Thyroid gland (tissue), 4 donors: ENCODE data around the gene FRMD4A. TPM values are rescaled to one million over a fixed set of nuclear protein-coding genes. Genes with fewer than 3 reads are reported as not detected.
"Not testable (repeated sequence)": the region's sequence is repeated elsewhere in the genome, so short reads cannot be mapped to it uniquely, and the experiment has no call there.

Experiments
- DNase-seq, 2 donors: peaks; one replicate each; pipeline ENCODE4 v3.0.0-alpha.2; 2019
- H3K27ac ChIP-seq, 3 donors: fragments of 200-600 bp; sonication (generic); 1 replicate in 2 of 3; 2 replicates in 1 of 3; pipeline ENCODE4 v1.5.1; 2016 to 2019; ENCODE audit warnings: mild to moderate bottlenecking in 1 of 3, moderate library complexity in 1 of 3
- H3K27me3 ChIP-seq: fragments of 200-600 bp; sonication (generic); one replicate; pipeline ENCODE4 v1.5.1; 2019
- H3K36me3 ChIP-seq, 2 donors: fragments of 200-600 bp; sonication (generic); one replicate each; pipeline ENCODE4 v1.5.1; 2016 to 2019
- H3K4me1 ChIP-seq, 2 donors: fragments of 200-600 bp; sonication (generic); one replicate each; pipeline ENCODE4 v1.5.1; 2017 to 2019
- H3K4me3 ChIP-seq, 3 donors: fragments of 200-600 bp; sonication (generic); replicated peaks in 1 of 3; 1 replicate in 2 of 3; 2 replicates in 1 of 3; pipeline ENCODE4 v1.5.1; 2016; ENCODE audit warnings: mild to moderate bottlenecking in 1 of 3
- H3K9me3 ChIP-seq: fragments of 200-600 bp; sonication (generic); one replicate; pipeline ENCODE4 v1.5.1; 2017
- POLR2A ChIP-seq, 2 donors: fragments of 450-650 bp; IDR thresholded peaks; one replicate each; pipeline ENCODE4 v1.6.1; 2017; ENCODE audit warnings: antibody characterized with exemption in 2 of 2, mild to moderate bottlenecking in 2 of 2, moderate library complexity in 1 of 2
- WGBS, 2 donors: methylation state at CpG; one replicate each; pipeline ENCODE4 v1.1.5; 2017; 5-methylcytosine and 5-hydroxymethylcytosine counted together
- intact Hi-C: fragments of 100-400 bp; cut with DNase I; formaldehyde crosslinking; loops from one replicate; pipeline ENCODE4 v1.15.1; 2023
- total RNA-seq, 4 donors: library from RNA; depleted of rRNA; stranded (reverse); fragments of >200 nt; gene quantifications; one replicate each; pipeline ENCODE4 v1.2.3, GENCODE V29; 2016
- TF ChIP-seq, protein P1 (sequence below), 6 experiments: fragments of 200-600 bp in 3 of 6; fragments of 450-650 bp in 3 of 6; sonication (generic) in 3 of 6; IDR thresholded peaks; one replicate each; pipeline ENCODE4 v1.5.1; 2016 to 2019; ENCODE audit warnings: antibody characterized with exemption in 6 of 6, mild to moderate bottlenecking in 2 of 6, inconsistent platforms in 1 of 6, moderate library complexity in 1 of 6

FRMD4A gene
- total RNA-seq, 4 donors from 2014 or later, result 10.6 to 18.6 (median 16.3) TPM

DNA sequence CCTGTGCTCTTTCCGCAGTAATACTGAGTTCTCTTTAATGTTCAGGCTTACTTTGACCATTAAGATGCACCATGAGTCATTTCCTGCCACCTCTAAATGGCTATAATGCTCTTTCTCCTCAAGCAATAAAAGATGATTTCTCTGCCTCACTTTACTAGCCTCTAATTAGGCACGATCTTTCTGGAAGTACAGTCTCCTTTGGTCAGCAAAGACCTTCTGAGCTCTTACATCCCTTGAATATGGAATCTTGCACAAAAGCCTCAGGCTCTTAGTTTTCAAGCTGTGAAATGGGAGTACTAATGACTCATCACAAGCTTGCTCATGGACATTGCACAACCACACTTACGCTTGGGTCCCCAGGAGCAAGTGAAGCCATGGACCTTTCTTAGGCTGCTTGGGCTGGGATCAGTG, 85.9 kb downstream of the FRMD4A start:
- H3K36me3 ChIP-seq, result no peaks in the 10 kb centered on the region
- H3K27ac ChIP-seq, result no peak overlapping the region
- H3K4me3 ChIP-seq, result no peak overlapping the region
- no peaks in the 10 kb centered on the region for H3K9me3 ChIP-seq
- no peaks in the 10 kb centered on the region for H3K4me1 ChIP-seq
- no peaks in the 10 kb centered on the region for H3K27me3 ChIP-seq
- 91 to 94% methylated on average over 3 of the region's 3 CpGs for WGBS, 2 donors
- TF ChIP-seq POLR2A (IDR thresholded peaks at IDR 0.05), result no peak
- TF ChIP-seq, protein P1, sequence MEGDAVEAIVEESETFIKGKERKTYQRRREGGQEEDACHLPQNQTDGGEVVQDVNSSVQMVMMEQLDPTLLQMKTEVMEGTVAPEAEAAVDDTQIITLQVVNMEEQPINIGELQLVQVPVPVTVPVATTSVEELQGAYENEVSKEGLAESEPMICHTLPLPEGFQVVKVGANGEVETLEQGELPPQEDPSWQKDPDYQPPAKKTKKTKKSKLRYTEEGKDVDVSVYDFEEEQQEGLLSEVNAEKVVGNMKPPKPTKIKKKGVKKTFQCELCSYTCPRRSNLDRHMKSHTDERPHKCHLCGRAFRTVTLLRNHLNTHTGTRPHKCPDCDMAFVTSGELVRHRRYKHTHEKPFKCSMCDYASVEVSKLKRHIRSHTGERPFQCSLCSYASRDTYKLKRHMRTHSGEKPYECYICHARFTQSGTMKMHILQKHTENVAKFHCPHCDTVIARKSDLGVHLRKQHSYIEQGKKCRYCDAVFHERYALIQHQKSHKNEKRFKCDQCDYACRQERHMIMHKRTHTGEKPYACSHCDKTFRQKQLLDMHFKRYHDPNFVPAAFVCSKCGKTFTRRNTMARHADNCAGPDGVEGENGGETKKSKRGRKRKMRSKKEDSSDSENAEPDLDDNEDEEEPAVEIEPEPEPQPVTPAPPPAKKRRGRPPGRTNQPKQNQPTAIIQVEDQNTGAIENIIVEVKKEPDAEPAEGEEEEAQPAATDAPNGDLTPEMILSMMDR (IDR thresholded peaks at IDR 0.05), result no peak
- no peak for DNase-seq
- intact Hi-C loops, result no loop called here

GRCh38 chr10:14244147-14244546, 86.6 kb downstream of the FRMD4A start:
- Histone ChIP-seq H3K36me3 (no peaks in the 10 kb centered on the region), H3K27ac (no peak overlapping the region), H3K4me3 (no peak overlapping the region), H3K4me1 (no peaks in the 10 kb centered on the region), H3K9me3 (no peaks in the 10 kb centered on the region), H3K27me3 (no peaks in the 10 kb centered on the region)
- TF ChIP-seq, protein P1 (IDR thresholded peaks at IDR 0.05), result no peak
- TF ChIP-seq POLR2A (IDR thresholded peaks at IDR 0.05), result no peak
- DNase-seq, result no peak
- intact Hi-C loops, result no loop called here
- WGBS, 2 donors, result 46 to 54% methylated on average over 3 of the region's 3 CpGs

GRCh38 chr10:14243221-14243620, 87.5 kb downstream of the FRMD4A start:
- Histone ChIP-seq H3K4me3 (no peak overlapping the region), H3K9me3 (no peaks in the 10 kb centered on the region), H3K27ac (no peak overlapping the region), H3K4me1 (no peaks in the 10 kb centered on the region), H3K27me3 (no peaks in the 10 kb centered on the region), H3K36me3 (no peaks in the 10 kb centered on the region)
- TF ChIP-seq POLR2A (IDR thresholded peaks at IDR 0.05), result no peak
- TF ChIP-seq, protein P1 (IDR thresholded peaks at IDR 0.05), result no peak
- DNase-seq, result no peak
- 86 to 92% methylated on average over 6 of the region's 6 CpGs for whole genome bisulfite sequencing, 2 donors
- intact Hi-C loops, result no loop called here

DNA sequence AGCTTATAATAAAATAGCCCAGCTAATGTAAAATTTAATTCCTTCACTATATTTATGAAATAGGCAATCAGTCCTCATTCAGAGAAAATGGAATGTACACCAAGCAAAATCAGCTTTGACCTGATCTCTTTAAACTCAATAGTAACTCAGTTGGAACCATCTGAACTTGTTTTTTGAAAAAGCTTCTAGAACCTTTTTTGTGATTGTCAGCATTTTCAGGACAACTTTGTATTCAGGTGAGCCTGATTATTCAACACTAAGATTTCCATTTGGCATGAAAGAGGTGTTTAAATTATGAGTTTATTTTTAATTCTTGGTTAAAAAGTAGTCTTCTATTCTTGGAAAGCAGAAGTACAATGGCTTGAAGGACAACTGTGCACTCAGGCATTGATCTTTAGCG, 89.5 kb downstream of the FRMD4A start:
- H3K4me3 ChIP-seq, result no peak overlapping the region
- intact Hi-C loops, result no loop called here
- 81 to 88% methylated on average over 1 of the region's 1 CpG for WGBS, 2 donors
- H3K27me3 ChIP-seq, result no peaks in the 10 kb centered on the region
- TF ChIP-seq POLR2A (IDR thresholded peaks at IDR 0.05), result no peak
- TF ChIP-seq, protein P1 (IDR thresholded peaks at IDR 0.05), result no peak
- no peaks in the 10 kb centered on the region for H3K36me3 ChIP-seq
- H3K27ac ChIP-seq, result no peak overlapping the region
- H3K4me1 ChIP-seq, result no peaks in the 10 kb centered on the region
- H3K9me3 ChIP-seq, result no peaks in the 10 kb centered on the region
- no peak for DNase-seq

GRCh38 chr10:14240253-14241189, 90.2 kb downstream of the FRMD4A start:
- H3K36me3 ChIP-seq, result no peaks in the 10 kb centered on the region
- intact Hi-C loops, result no loop called here
- H3K4me1 ChIP-seq, result no peaks in the 10 kb centered on the region
- H3K27ac ChIP-seq, result no peak overlapping the region
- H3K4me3 ChIP-seq, result no peak overlapping the region
- TF ChIP-seq, protein P1 (IDR thresholded peaks at IDR 0.05), result no peak
- DNase-seq, result no peak
- H3K27me3 ChIP-seq, result no peaks in the 10 kb centered on the region
- WGBS, 2 donors, result 49 to 58% methylated on average over 13 of the region's 13 CpGs
- no peaks in the 10 kb centered on the region for H3K9me3 ChIP-seq

DNA sequence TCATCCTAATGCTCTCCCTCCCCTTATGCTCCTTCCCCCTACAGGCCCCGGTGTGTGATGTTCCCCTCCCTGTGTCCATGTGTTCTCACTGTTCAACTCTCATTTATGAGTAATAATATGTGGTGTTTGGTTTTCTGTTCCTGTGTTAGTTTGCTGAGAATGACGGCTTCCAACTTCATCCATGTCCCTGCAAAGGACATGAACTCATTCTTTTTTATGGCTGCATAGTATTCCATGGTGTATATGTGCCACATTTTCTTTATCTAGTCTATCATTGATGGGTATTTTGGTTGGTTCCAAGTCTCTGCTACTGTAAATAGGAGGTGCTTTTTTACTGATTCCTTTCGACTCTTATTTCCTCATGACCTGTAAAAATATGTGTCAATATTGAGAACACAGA, 92.1 kb downstream of the FRMD4A start:
- H3K27ac ChIP-seq, DNase-seq, H3K36me3 ChIP-seq, intact Hi-C loops, H3K4me3 ChIP-seq, H3K4me1 ChIP-seq, H3K27me3 ChIP-seq, H3K9me3 ChIP-seq: not testable (repeated sequence)
- 95 to 96% methylated on average over 3 of the region's 3 CpGs for WGBS, 2 donors
